SU-DHL-6 (cell line): ENCODE data around the gene PPP1R27.

Experiments
- H2AFZ ChIP-seq: fragments of 200-600 bp; sonication (generic); 2 replicates; pipeline ENCODE4 v1.6.1; 2014; ENCODE audit warnings: low read depth, mild to moderate bottlenecking, moderate library complexity, mixed read lengths, antibody characterized with exemption, low read length; ENCODE audit not compliant: severe bottlenecking
- H3F3A ChIP-seq: fragments of 200-600 bp; shearing (Covaris generic); 2 replicates; pipeline ENCODE4 v1.6.0; 2016; ENCODE audit warnings: antibody characterized with exemption, mild to moderate bottlenecking; ENCODE audit not compliant: insufficient read depth
- H3K27ac ChIP-seq: fragments of 200-600 bp; sonication (generic); 2 replicates; pipeline ENCODE4 v1.5.1; 2016; ENCODE audit warnings: low read depth, mild to moderate bottlenecking, low read length, moderate library complexity, mixed read lengths
- H3K27me3 ChIP-seq: fragments of 200-600 bp; sonication (generic), shearing (Covaris generic); 2 replicates; pipeline ENCODE4 v1.6.0; 2014; ENCODE audit warnings: mild to moderate bottlenecking, low read length
- H3K36me3 ChIP-seq: fragments of 200-600 bp; sonication (generic); 2 replicates; pipeline ENCODE4 v1.6.1; 2014; ENCODE audit warnings: mild to moderate bottlenecking, low read length, mixed read lengths
- H3K4me2 ChIP-seq: fragments of 300-600, 200-600 bp; shearing (Covaris generic), sonication (generic); 2 replicates; pipeline ENCODE4 v1.6.0; 2014; ENCODE audit warnings: low read length, low read depth, mild to moderate bottlenecking; ENCODE audit not compliant: poor library complexity, severe bottlenecking
- H3K4me3 ChIP-seq: fragments of 200-600 bp; sonication (generic); 2 replicates; pipeline ENCODE4 v1.5.1; 2014; ENCODE audit warnings: antibody characterized with exemption, low read length, mild to moderate bottlenecking, mixed read lengths; ENCODE audit not compliant: insufficient read depth, poor library complexity, severe bottlenecking
- H3K79me2 ChIP-seq: fragments of 200-600 bp; sonication (generic); 2 replicates; pipeline ENCODE4 v1.6.1; 2014; ENCODE audit warnings: mild to moderate bottlenecking, low read length, moderate library complexity; ENCODE audit not compliant: insufficient read depth
- H3K9ac ChIP-seq: fragments of 200-600 bp; sonication (generic); 2 replicates; pipeline ENCODE4 v1.7.0; 2014; ENCODE audit warnings: mild to moderate bottlenecking, low read length
- H3K9me2 ChIP-seq: fragments of 200-600 bp; sonication (generic); replicated peaks from 2 replicates; pipeline ENCODE4 v1.6.1; 2014; ENCODE audit warnings: low read length; ENCODE audit not compliant: insufficient read depth
- H3K9me3 ChIP-seq: fragments of 200-600 bp; sonication (generic); 2 replicates; pipeline ENCODE4 v1.6.1; 2014; ENCODE audit warnings: low read length, mixed read lengths; ENCODE audit not compliant: insufficient read depth
- H4K20me1 ChIP-seq: fragments of 200-600 bp; sonication (generic); 2 replicates; pipeline ENCODE4 v1.6.1; 2014; ENCODE audit warnings: low read depth, mild to moderate bottlenecking, antibody characterized with exemption, low read length, moderate library complexity, mixed read lengths
- CTCF ChIP-seq: fragments of 200-600 bp; sonication (generic); IDR thresholded peaks from one replicate; pipeline ENCODE4 v1.5.1; 2017; ENCODE audit warnings: antibody characterized with exemption, mild to moderate bottlenecking, low read length, moderate library complexity; ENCODE audit not compliant: insufficient read depth, poor library complexity, severe bottlenecking
- EZH2phosphoT487 ChIP-seq: fragments of 200-600 bp; sonication (generic), shearing (Covaris generic); conservative IDR thresholded peaks from 2 replicates; pipeline ENCODE4 v1.6.1; 2018; ENCODE audit warnings: mild to moderate bottlenecking, antibody characterized with exemption, low read length, moderate library complexity, mixed read lengths

PPP1R27 gene

DNA sequence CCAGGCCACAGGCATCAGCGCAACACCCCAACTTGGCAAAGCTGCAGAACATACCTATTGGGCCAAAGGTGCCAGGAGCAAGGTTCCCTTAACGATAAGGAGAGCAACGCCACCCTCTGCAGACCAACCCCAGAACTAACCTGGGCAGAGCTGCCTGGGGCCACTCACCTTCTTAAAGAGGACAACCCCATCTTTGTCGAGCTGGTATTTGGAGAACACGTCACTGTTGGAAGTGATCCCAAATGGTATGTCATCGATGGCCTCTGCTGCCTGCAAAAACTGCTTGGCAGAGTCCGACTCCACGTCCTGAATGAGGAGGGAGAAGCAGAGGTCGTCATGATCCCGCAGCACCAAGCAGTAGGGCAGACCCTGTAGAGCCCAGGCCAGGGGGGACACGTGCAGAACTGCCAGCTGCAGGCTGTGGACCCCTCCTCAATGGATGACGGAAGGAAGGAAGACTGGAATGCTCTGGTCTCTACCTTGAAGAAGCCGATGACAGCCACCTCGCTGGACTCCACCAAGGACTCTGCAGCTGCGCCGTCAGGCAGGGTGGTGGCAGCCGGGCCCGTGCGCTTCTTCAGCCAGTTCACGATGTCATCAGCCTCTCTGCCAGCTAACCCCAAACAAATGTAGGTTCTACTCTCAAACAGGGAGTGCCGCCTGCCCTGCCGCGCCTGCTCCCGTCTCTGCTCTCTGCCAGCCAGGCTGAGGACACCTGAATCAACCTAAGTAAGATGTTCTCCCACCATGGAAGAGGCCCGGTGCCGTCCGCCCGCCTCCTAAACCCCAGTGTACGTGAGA lies 20.3 kb upstream of the PPP1R27 start:
- H3K36me3 ChIP-seq = peaks cover 10% of the 10 kb centered on the region
- peaks cover 37% of the 10 kb centered on the region for H3K79me2 ChIP-seq
- H3F3A ChIP-seq = no peaks in the 10 kb centered on the region

GRCh38 chr17:81852237-81852636 lies 17.4 kb upstream of the PPP1R27 start:
- no peaks in the 10 kb centered on the region for H3K9me2 ChIP-seq
- no peaks in the 10 kb centered on the region for H3K9me3 ChIP-seq
- H3K36me3 ChIP-seq = peaks cover 5% of the 10 kb centered on the region; the same call in 1 of the 2 replicates
- no peaks in the 10 kb centered on the region for H3K27me3 ChIP-seq
- H3F3A ChIP-seq = no peaks in the 10 kb centered on the region
- TF ChIP-seq EZH2phosphoT487 (no peak), CTCF (no peak)
- H3K27ac ChIP-seq = no peak overlapping the region
- peaks cover 8% of the 10 kb centered on the region for H3K79me2 ChIP-seq
- H2AFZ ChIP-seq = no peak overlapping the region
- no peak overlapping the region for H3K4me2 ChIP-seq
- no peak overlapping the region for H3K9ac ChIP-seq
- no peak overlapping the region for H3K4me3 ChIP-seq
- H4K20me1 ChIP-seq = no peaks in the 10 kb centered on the region

More for the DNA sequence above, 20.3 kb upstream of the PPP1R27 start:
- no peak overlapping the region for H2AFZ ChIP-seq
- H3K4me2 ChIP-seq = no peak overlapping the region
- H3K9me2 ChIP-seq = no peaks in the 10 kb centered on the region
- H3K27ac ChIP-seq = no peak overlapping the region
- 0 out of 2 replicates have a peak, but pooled peaks cover 3% of the 10 kb centered on the region for H4K20me1 ChIP-seq
- H3K9me3 ChIP-seq = no peaks in the 10 kb centered on the region
- H3K9ac ChIP-seq = no peak overlapping the region
- no peaks in the 10 kb centered on the region for H3K27me3 ChIP-seq
- no peak overlapping the region for H3K4me3 ChIP-seq
- no peak for TF ChIP-seq EZH2phosphoT487
- no peak for TF ChIP-seq CTCF

DNA sequence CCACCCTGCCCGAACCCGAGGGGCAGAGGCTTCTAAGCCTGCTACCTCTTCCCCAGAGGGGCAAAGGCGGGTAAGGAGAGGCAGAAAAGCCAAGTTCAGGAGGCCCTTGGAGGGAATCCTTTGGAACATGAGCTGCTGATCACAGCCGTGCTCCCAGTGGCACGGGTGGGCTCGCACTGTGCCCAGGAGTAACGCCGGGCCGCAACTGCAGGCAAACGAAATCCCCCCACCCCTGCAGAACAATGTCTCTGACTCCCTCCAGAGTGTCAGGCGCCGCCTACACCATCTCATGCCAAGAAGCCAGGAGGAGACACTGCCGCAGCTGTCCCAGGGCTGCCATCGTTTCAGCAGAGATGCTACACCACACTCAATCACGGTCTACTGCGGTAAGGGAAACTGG lies 16.6 kb upstream of the PPP1R27 start:
- peaks cover 5% of the 10 kb centered on the region; the same call in 1 of the 2 replicates for H3K36me3 ChIP-seq

GRCh38 chr17:81849457-81849856 lies 14.6 kb upstream of the PPP1R27 start:
- no peak for TF ChIP-seq CTCF
- TF ChIP-seq EZH2phosphoT487 = no peak
- no peak overlapping the region for H3K9ac ChIP-seq
- no peaks in the 10 kb centered on the region for H3K9me2 ChIP-seq
- H3K79me2 ChIP-seq = peaks cover 3% of the 10 kb centered on the region; the same call in 1 of the 2 replicates
- H3K27me3 ChIP-seq = no peaks in the 10 kb centered on the region
- peaks cover 5% of the 10 kb centered on the region; the same call in 1 of the 2 replicates for H3K36me3 ChIP-seq
- H3K4me2 ChIP-seq = no peak overlapping the region
- H4K20me1 ChIP-seq = no peaks in the 10 kb centered on the region
- H3K9me3 ChIP-seq = no peaks in the 10 kb centered on the region
- H3F3A ChIP-seq = no peaks in the 10 kb centered on the region
- no peak overlapping the region for H3K27ac ChIP-seq
- no peak overlapping the region for H3K4me3 ChIP-seq
- no peak overlapping the region for H2AFZ ChIP-seq

More for the DNA sequence above, 16.6 kb upstream of the PPP1R27 start:
- Histone ChIP-seq H3K9me2 (no peaks in the 10 kb centered on the region), H3F3A (no peaks in the 10 kb centered on the region), H3K27me3 (no peaks in the 10 kb centered on the region), H4K20me1 (no peaks in the 10 kb centered on the region), H3K9ac (no peak overlapping the region), H2AFZ (no peak overlapping the region), H3K4me3 (no peak overlapping the region), H3K9me3 (no peaks in the 10 kb centered on the region), H3K4me2 (no peak overlapping the region), H3K79me2 (peaks cover 3% of the 10 kb centered on the region), H3K27ac (no peak overlapping the region)
- TF ChIP-seq EZH2phosphoT487 = no peak
